ENCODE results near the gene CFAP53. TPM values are rescaled to one million over a fixed set of nuclear protein-coding genes. Genes with fewer than 3 reads are reported as not detected.
A peak's percentile ranks its signal among the peaks of the same experiment; 100 is the strongest.

The CFAP53 gene, protein sequence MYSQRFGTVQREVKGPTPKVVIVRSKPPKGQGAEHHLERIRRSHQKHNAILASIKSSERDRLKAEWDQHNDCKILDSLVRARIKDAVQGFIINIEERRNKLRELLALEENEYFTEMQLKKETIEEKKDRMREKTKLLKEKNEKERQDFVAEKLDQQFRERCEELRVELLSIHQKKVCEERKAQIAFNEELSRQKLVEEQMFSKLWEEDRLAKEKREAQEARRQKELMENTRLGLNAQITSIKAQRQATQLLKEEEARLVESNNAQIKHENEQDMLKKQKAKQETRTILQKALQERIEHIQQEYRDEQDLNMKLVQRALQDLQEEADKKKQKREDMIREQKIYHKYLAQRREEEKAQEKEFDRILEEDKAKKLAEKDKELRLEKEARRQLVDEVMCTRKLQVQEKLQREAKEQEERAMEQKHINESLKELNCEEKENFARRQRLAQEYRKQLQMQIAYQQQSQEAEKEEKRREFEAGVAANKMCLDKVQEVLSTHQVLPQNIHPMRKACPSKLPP
- 0.22 and 0.69 TPM in 2 replicates for total RNA-seq

DNA sequence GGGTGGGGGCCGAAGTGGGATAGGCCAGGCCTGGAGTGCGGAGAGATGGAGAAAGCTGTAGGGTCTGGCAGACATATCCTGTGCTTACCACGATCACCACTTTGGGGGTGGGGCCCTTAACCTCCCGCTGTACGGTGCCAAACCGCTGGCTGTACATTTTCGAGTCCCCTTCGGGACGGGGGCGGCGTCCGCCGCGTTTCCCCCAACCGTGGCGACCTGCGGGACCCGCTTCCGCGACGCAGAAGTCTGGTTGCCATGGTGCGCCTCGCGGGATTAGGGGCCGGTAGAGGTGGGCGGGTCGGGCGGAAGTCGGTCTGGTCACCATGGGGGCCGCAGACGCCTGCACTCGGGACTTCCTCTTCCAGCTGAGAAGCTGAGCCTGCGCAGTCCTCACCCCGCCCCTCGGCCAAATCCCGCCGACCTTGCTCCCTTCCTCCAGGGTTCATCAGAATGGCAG lies at the start of gene CFAP53:
TSS of gene CFAP53 (minus strand) at position 248 of the 457 bp plus-strand sequence. CDS start at position 157, 91 bp downstream.
- DNase-seq (ENCODE audit: low read depth), result peak; percentile 12
- H3K4me3 ChIP-seq (ENCODE audit: low read depth, low read length), result peak within 1 kb of the TSS; percentile 80
- TF ChIP-seq, protein P1, sequence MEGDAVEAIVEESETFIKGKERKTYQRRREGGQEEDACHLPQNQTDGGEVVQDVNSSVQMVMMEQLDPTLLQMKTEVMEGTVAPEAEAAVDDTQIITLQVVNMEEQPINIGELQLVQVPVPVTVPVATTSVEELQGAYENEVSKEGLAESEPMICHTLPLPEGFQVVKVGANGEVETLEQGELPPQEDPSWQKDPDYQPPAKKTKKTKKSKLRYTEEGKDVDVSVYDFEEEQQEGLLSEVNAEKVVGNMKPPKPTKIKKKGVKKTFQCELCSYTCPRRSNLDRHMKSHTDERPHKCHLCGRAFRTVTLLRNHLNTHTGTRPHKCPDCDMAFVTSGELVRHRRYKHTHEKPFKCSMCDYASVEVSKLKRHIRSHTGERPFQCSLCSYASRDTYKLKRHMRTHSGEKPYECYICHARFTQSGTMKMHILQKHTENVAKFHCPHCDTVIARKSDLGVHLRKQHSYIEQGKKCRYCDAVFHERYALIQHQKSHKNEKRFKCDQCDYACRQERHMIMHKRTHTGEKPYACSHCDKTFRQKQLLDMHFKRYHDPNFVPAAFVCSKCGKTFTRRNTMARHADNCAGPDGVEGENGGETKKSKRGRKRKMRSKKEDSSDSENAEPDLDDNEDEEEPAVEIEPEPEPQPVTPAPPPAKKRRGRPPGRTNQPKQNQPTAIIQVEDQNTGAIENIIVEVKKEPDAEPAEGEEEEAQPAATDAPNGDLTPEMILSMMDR (conservative IDR thresholded peaks at IDR 0.05; ENCODE audit: low read depth, low read length), result no peak

DNA sequence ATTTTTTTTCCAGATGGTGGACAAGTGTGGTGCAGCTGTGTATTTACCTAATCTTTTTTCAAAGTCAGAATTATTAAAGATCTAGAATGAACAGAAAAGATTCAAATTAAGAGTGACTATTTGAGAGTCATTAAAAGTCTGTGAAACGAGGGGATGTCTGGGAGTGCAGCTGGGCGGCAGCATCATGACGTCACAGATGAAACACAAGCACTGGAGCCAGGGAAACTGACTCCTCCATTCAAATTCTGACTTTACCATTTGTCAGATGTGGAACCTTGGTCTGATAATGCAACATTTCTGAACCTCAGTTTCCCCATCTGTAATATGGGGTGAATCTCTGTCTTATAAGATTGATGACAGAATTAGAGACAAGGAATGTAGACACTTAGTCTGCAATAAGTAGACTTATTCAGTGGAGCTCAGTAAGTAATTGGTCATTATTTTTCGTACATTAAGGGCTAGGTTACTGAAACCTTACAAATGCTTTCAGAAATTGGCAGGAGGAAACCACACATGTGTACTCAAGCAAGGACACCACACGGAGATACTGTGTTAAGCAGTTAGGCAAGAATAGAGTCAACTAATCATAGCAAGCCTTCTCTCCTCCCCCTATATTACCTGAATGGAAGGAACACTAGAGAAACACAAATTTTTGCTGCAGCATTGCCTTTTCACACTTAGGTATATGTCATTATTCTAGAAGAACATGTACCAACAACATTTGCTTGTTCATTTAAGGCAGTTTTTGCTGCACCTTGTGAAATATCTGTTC lies 49.0 kb upstream of the CFAP53 start:
- no peak overlapping the region for H3K4me3 ChIP-seq (ENCODE audit: low read depth, low read length)
- TF ChIP-seq, protein P1 (conservative IDR thresholded peaks at IDR 0.05; ENCODE audit: low read depth, low read length), result no peak
- DNase-seq (ENCODE audit: low read depth), result no peak

DNA sequence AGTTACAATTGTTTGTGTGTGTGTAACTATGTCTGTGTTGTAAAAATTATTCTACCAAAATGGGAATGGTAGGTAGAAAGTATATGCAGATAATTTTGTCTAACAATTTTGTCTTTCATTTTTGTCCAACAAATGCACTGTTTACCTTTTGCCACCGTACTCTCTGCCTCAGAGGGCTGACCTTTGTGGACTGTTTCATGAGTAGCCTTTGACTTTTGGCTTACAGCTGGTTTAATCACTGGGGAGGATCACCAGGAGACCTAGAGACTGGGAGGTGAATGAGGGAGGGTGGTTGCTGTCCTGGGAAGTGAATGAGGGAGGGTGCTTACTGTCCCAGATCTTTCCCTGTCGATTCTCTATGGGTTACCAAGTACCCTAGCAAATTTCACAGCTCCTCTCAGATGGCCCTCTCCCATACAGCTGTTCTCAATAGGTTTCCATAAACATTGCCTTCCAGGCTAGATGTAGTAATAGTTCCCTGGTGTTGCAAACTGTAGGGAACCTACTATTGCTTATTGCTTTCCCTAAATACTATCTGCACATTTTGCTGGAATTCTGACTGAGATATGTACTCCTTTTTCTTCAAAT lies 47.7 kb upstream of the CFAP53 start:
- TF ChIP-seq, protein P1 (conservative IDR thresholded peaks at IDR 0.05; ENCODE audit: low read depth, low read length), result no peak
- no peak overlapping the region for H3K4me3 ChIP-seq (ENCODE audit: low read depth, low read length)
- DNase-seq (ENCODE audit: low read depth), result no peak

DNA sequence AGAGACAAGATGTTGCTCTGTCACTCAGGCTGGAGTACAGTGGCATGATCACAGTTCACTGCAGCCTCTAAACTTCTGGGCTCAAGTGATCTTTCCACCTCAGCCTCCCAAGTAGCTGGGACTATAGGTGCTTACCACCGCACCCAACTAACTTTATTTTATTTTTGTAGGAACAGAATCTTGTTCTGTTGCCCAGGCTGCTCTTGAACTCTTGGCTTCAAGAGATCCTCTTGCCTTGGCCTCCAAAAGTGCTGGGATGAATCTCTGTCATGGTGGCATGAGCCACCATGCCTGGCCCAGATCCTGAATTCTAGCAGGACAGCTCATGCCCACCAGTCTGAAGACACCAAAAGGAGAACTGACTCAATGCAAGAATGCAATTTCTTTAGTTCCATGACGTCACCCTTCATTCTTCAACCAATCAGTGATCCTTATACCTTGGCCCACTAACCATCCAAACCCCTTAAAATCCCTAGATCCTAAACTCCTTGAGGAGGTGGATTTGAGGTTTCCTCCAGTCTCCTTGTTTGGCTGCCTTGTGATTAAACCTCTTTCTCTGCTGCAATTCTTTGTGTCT lies 46.8 kb upstream of the CFAP53 start:
- no peak for DNase-seq (ENCODE audit: low read depth)
- TF ChIP-seq, protein P1 (conservative IDR thresholded peaks at IDR 0.05; ENCODE audit: low read depth, low read length), result no peak

DNA sequence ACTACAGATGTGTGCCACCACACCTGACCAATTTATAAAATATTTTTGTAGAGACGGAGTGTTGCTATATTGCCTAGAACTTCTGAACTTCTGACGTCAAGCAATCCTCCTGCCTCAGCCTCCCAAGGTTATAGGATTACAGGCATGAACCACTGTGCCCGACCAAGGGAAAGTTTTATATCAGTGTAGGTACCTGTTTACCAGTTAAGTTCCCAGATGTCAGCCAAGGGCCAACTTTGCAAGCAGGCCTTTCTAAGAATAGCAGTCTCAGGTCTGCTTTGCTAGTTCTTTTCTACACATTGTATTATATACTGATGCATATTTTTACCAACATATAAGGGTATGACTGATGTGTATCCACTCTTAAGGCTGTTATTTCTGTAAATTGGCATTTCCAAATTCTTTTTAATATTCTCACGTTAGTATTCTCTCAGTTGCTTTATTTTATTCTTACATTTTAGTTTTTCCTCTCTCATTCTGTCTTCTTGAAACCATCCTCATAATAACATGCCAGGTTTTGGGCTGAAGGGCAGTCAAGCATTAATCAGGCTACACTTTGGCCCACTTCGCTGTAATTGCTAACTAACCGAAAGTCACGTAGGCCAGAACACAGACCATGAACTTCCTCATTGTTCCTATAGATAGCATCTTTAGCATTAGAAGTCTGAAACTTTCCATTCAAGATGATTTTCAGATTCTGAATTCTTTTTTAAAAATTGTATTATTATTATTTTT lies 46.2 kb upstream of the CFAP53 start:
- TF ChIP-seq, protein P1 (conservative IDR thresholded peaks at IDR 0.05; ENCODE audit: low read depth, low read length), result no peak
- H3K4me3 ChIP-seq (ENCODE audit: low read depth, low read length), result no peak overlapping the region
- no peak for DNase-seq (ENCODE audit: low read depth)

More for the DNA sequence above, 46.8 kb upstream of the CFAP53 start:
- H3K4me3 ChIP-seq (ENCODE audit: low read depth, low read length), result no peak overlapping the region

DNA sequence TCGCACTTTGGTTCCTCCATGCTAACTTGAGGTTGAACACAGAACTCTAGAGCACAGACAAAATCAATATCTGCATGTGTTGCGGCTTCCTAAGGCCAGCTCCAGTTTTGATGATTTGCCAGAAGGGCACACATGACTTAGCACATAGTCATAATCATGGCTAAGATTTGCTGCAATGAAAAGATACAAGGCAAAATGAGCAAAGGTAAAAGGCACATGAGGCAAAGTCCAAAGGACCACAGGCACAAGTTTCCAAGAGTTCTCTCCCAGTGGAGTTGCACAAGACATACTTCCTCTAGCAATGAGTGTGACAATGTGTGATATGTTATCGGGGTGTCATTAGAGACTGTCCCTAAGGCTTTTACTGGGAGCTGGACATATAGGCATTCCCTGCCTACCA lies 45.4 kb upstream of the CFAP53 start:
- DNase-seq (ENCODE audit: low read depth), result peak; percentile 39
- TF ChIP-seq, protein P1 (conservative IDR thresholded peaks at IDR 0.05; ENCODE audit: low read depth, low read length), result no peak
- H3K4me3 ChIP-seq (ENCODE audit: low read depth, low read length), result no peak overlapping the region

Data from epithelial cell of proximal tubule (primary cell).